Immature natural killer cell (primary cell): ENCODE measurements around the gene SLC6A16. TPM values are rescaled to one million over a fixed set of nuclear protein-coding genes. Genes with fewer than 3 reads are reported as not detected.
"Not testable (repeated sequence)": the region's sequence is repeated elsewhere in the genome, so short reads cannot be mapped to it uniquely, and the experiment has no call there.

Experiments
- DNase-seq, 3 donors: peaks; one replicate each; pipeline ENCODE4 v3.0.0; 2022; ENCODE audit warnings: mixed read lengths in 1 of 3
- H3K27ac Mint-ChIP-seq, 6 donors: one replicate each; pipeline ENCODE4 v1.8.0; 2020; ENCODE audit warnings: mixed read lengths in 6 of 6, mild to moderate bottlenecking in 5 of 6, inconsistent platforms in 4 of 6, moderate library complexity in 3 of 6
- H3K27me3 Mint-ChIP-seq, 3 donors: one replicate each; pipeline ENCODE4 v1.8.0; 2020 to 2021; ENCODE audit warnings: low read depth in 3 of 3, mild to moderate bottlenecking in 3 of 3, mixed read lengths in 3 of 3, moderate library complexity in 3 of 3, inconsistent platforms in 1 of 3
- H3K36me3 Mint-ChIP-seq, 3 donors: one replicate each; pipeline ENCODE4 v1.8.0; 2020; ENCODE audit warnings: mixed read lengths in 3 of 3, inconsistent platforms in 2 of 3, mild to moderate bottlenecking in 2 of 3
- H3K4me1 Mint-ChIP-seq, 2 donors: one replicate each; pipeline ENCODE4 v1.8.0; 2020; ENCODE audit warnings: inconsistent platforms in 2 of 2, mild to moderate bottlenecking in 2 of 2, mixed read lengths in 2 of 2, moderate library complexity in 1 of 2
- H3K4me3 Mint-ChIP-seq, 5 donors: one replicate each; pipeline ENCODE4 v1.8.0; 2020; ENCODE audit warnings: mild to moderate bottlenecking in 5 of 5, mixed read lengths in 5 of 5, inconsistent platforms in 3 of 5, moderate library complexity in 3 of 5
- H3K9me3 Mint-ChIP-seq, 6 donors: one replicate each; pipeline ENCODE4 v1.8.0; 2020; ENCODE audit warnings: mild to moderate bottlenecking in 6 of 6, mixed read lengths in 6 of 6, inconsistent platforms in 4 of 6, moderate library complexity in 3 of 6
- polyA plus RNA-seq, 3 donors: library from polyadenylated mRNA; unstranded; fragments of 300-500 nt; fragmentation: Illumina TruSeq; gene quantifications; one replicate each; pipeline ENCODE4 v1.2.3, GENCODE V29; 2021

The SLC6A16 gene
- polyA plus RNA-seq, 3 donors from 2014 or later, result 3.0 to 9.0 (median 4.4) TPM

- DNase-seq, result no peak
- Mint-ChIP-seq H3K27ac (peak overlapping the region; percentile 70 to 98 (median 90)), H3K36me3 (peaks cover 4 to 24% (median 17%) of the 10 kb centered on the region in 3 donors)
These were observed 14.5 kb upstream of the SLC6A16 start for GRCh38 chr19:49339301-49340068.

DNA sequence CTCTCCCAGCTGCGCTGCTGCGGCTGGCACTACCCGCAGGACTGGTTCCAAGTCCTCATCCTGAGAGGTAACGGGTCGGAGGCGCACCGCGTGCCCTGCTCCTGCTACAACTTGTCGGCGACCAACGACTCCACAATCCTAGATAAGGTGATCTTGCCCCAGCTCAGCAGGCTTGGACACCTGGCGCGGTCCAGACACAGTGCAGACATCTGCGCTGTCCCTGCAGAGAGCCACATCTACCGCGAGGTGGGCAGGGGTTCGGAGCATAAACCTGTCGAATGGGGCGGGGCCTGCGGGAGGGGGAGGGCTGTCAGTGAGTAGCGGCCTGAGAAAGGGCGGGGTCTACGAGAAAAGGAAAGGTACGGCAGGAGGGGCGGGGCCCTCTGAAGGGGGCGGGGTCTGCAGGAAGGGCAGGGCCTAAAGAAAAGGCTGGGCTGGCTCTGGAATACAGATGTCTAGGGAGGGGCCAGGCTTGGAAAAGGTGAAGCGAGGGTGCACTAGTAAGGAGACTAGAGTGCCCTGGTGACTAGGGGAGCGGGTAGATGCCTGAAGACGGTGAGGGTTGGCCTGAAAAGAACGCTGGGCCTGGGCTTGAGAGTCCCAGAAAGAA is 13.8 kb upstream of the SLC6A16 start:
- Mint-ChIP-seq H3K27ac (peak overlapping the region in 3 of 6 donors; percentile 16 to 71 (median 45)), H3K27me3 (peaks cover 3 to 13% (median 8%) of the 10 kb centered on the region in 3 donors), H3K4me1 (peaks cover 77 to 83% of the 10 kb centered on the region in 2 donors), H3K4me3 (peak overlapping the region in 2 of 5 donors; percentile 6 to 21), H3K36me3 (peaks cover 4 to 24% (median 17%) of the 10 kb centered on the region in 3 donors), H3K9me3 (no peaks in the 10 kb centered on the region)
- no peak for DNase-seq

More at GRCh38 chr19:49339301-49340068, 14.5 kb upstream of the SLC6A16 start:
- Mint-ChIP-seq H3K4me3 (peak overlapping the region in 4 of 5 donors; percentile 49 to 81 (median 62)), H3K27me3 (peaks cover 3 to 8% (median 7%) of the 10 kb centered on the region in 3 donors), H3K9me3 (no peaks in the 10 kb centered on the region), H3K4me1 (peaks cover 73 to 82% of the 10 kb centered on the region in 2 donors)

DNA sequence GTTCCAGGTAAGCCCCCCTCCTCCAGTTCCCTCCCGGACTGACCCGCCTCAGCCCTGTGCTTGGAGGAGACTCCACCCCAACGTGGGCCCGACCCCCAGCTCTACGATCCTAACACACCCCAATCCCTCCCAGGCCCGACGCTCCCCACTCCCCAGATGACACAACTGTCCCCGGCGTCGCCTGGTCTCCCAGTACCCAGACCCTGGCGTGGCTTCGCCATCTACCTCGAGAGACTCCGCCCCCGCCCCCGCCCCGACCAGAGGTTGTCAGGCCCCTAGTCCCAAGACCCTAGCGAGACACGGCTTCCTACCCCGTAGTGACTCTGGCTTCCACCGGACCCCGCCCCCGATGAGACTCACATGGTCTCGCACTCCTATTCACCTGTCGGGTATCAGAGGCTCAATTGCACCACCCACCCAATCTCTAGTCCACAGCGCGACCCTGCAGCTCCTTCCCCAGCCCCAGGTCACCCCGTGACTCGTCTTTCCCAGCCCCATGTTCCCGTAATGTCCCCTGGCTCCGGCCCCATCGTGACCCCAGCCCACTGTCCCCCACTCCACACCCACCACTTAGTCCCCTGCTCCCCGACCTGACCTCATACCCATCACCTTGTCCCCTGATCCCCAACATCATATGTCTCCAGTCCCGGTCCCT is 13.2 kb upstream of the SLC6A16 start:
- H3K27ac Mint-ChIP-seq, result peak overlapping the region in 4 of 6 donors; percentile 35 to 71 (median 60)
- no peak for DNase-seq
- H3K4me3 Mint-ChIP-seq, result peak overlapping the region in 3 of 5 donors; percentile 20 to 35 (median 21)
- peaks cover 4 to 24% (median 17%) of the 10 kb centered on the region in 3 donors for H3K36me3 Mint-ChIP-seq
- H3K27me3 Mint-ChIP-seq, result peaks cover 3 to 13% (median 8%) of the 10 kb centered on the region in 3 donors
- peaks cover 83 to 86% of the 10 kb centered on the region in 2 donors for H3K4me1 Mint-ChIP-seq
- no peaks in the 10 kb centered on the region for H3K9me3 Mint-ChIP-seq

DNA sequence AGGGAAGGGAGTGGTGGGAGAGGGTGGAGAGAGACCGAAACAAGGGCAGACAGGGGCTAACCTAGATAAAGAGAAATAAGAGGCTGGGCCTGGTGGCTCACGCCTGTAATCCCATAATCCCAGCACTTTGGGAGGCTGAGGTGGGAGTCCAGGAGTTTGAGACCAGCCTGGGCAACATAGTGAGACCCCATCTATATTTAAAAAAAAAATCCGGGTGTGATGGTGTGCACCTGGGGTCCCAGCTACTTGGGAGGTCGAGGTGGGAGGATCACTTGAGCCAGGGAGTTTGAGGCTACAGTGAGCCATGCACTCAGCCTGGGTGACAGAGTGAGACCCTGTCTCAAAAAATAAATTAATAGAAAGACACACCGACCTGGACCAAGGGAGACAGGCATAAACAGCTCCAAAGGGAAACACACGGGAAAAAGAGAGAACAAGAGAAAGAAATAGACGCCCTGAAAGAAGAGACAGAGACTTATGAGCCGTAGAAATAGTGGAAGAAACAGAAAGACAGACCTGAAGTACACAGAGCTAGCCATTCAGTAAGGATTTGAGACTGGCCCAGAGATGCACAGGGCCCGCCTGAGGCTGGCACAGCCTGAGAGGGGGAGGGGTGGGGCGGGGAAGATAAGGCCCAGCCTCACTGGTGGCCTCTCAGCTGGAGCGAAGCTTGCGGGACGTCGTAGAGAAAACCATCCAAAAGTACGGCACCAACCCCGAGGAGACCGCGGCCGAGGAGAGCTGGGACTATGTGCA is 12.5 kb upstream of the SLC6A16 start:
- Mint-ChIP-seq H3K36me3 (peaks cover 4 to 24% (median 12%) of the 10 kb centered on the region in 3 donors), H3K9me3 (no peaks in the 10 kb centered on the region), H3K27me3 (peaks cover 3 to 13% (median 8%) of the 10 kb centered on the region in 3 donors), H3K4me1 (peaks cover 83 to 86% of the 10 kb centered on the region in 2 donors), H3K27ac (peak overlapping the region; percentile 68 to 99 (median 92)), H3K4me3 (peak overlapping the region; percentile 50 to 100 (median 98))
- no peak for DNase-seq

GRCh38 chr19:49336482-49337266 is 11.7 kb upstream of the SLC6A16 start:
- no peak for DNase-seq
- Mint-ChIP-seq H3K27ac (peak overlapping the region; percentile 71 to 100 (median 98)), H3K9me3 (no peaks in the 10 kb centered on the region), H3K36me3 (peaks cover 4 to 28% (median 13%) of the 10 kb centered on the region in 3 donors), H3K4me3 (peak overlapping the region; percentile 97 to 100 (median 100)), H3K4me1 (peaks cover 90 to 91% of the 10 kb centered on the region in 2 donors), H3K27me3 (peaks cover 3 to 13% (median 8%) of the 10 kb centered on the region in 3 donors)

DNA sequence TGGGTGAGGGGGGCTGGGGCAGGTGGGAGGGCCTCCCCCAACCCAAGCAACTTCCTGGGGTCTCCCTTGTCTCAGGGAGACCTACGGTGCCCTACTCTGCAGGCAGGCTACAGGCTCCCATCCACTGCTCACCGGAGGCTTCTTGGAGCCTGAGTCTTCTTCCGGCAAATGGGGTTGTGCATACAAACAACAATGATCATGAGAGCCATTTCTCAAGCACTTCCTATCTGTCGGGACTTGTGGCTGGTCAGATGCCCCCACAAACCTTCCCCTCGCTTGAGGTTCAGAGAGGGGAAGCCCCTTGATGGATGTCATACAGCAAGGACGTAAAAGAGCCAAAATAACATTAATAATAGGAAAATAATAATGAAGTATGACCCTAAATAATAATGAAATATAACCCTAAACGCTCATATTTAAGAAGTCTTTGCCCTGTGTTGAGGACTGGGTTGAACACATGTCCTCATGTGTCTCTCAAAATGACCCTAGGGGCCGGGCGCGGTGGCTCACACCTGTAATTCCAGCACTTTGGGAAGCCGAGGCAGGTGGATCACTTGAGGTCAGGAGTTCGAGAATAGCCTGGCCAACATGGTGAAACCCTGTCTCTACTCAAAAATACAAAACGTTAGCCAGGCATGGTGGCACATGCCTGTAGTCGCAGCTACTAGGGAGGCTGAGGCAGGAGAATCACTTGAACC is 10.9 kb upstream of the SLC6A16 start:
- Mint-ChIP-seq H3K36me3 (peaks cover 4 to 33% (median 17%) of the 10 kb centered on the region in 3 donors), H3K4me3 (peak overlapping the region; percentile 97 to 100 (median 100)), H3K4me1 (peaks cover 87 to 95% of the 10 kb centered on the region in 2 donors), H3K27me3 (peaks cover 3 to 13% (median 8%) of the 10 kb centered on the region in 3 donors), H3K27ac (peak overlapping the region; percentile 91 to 100 (median 99)), H3K9me3 (no peaks in the 10 kb centered on the region)
- DNase-seq, result peak; percentile 35 to 47 (median 45)

GRCh38 chr19:49335071-49335783 is 10.2 kb upstream of the SLC6A16 start, which contains the start of gene CD37:
CD37 (plus strand) TSS chr19:49335406; CDS start chr19:49335541, 135 bp downstream.
- Mint-ChIP-seq H3K4me3 (peak within 1 kb of the TSS; percentile 97 to 100 (median 100)), H3K9me3 (no peaks in the 10 kb centered on the region)
- peak; percentile 54 to 56 (median 55) for DNase-seq

GRCh38 chr19:49333811-49334288 is 8.9 kb upstream of the SLC6A16 start:
- peak; percentile 49 to 59 (median 55) for DNase-seq
- Mint-ChIP-seq H3K27ac (peak overlapping the region; percentile 91 to 99 (median 96)), H3K4me3 (peak overlapping the region; percentile 86 to 100 (median 97)), H3K27me3 (peaks cover 3 to 8% (median 5%) of the 10 kb centered on the region in 3 donors), H3K36me3 (peaks cover 11 to 36% (median 16%) of the 10 kb centered on the region in 3 donors), H3K4me1 (peaks cover 76 to 87% of the 10 kb centered on the region in 2 donors), H3K9me3 (no peaks in the 10 kb centered on the region)

More at GRCh38 chr19:49335071-49335783, 10.2 kb upstream of the SLC6A16 start, which contains the start of gene CD37:
- peaks cover 6 to 31% (median 16%) of the 10 kb centered on the region in 3 donors for H3K36me3 Mint-ChIP-seq
- peak within 1 kb of the TSS; percentile 91 to 100 (median 99) for H3K27ac Mint-ChIP-seq
- H3K27me3 Mint-ChIP-seq, result peaks cover 3 to 10% (median 5%) of the 10 kb centered on the region in 3 donors
- H3K4me1 Mint-ChIP-seq, result peaks cover 82 to 92% of the 10 kb centered on the region in 2 donors

GRCh38 chr19:49333418-49333805 is 8.4 kb upstream of the SLC6A16 start:
- Mint-ChIP-seq H3K27me3 (peaks cover 3 to 8% (median 5%) of the 10 kb centered on the region in 3 donors), H3K27ac (peak overlapping the region; percentile 91 to 99 (median 96)), H3K4me3 (peak overlapping the region; percentile 86 to 100 (median 97)), H3K36me3 (peaks cover 11 to 38% (median 20%) of the 10 kb centered on the region in 3 donors), H3K9me3 (no peaks in the 10 kb centered on the region), H3K4me1 (peaks cover 71 to 87% of the 10 kb centered on the region in 2 donors)
- no peak for DNase-seq

GRCh38 chr19:49332691-49333417 is 7.9 kb upstream of the SLC6A16 start:
- peaks cover 70 to 87% of the 10 kb centered on the region in 2 donors for H3K4me1 Mint-ChIP-seq
- H3K27ac Mint-ChIP-seq, result peak overlapping the region; percentile 91 to 99 (median 96)
- H3K9me3 Mint-ChIP-seq, H3K27me3 Mint-ChIP-seq, DNase-seq: not testable (repeated sequence)
- H3K4me3 Mint-ChIP-seq, result peak overlapping the region; percentile 86 to 100 (median 97)
- peaks cover 15 to 39% (median 25%) of the 10 kb centered on the region in 3 donors for H3K36me3 Mint-ChIP-seq
